WTC11 (cell line): ENCODE results near the gene DTX4. TPM values are rescaled to one million over a fixed set of nuclear protein-coding genes. Genes with fewer than 3 reads are reported as not detected.

Experiments
- ATAC-seq: fragments of 200-7000 bp; cut with Tn5 transposase; 2 replicates; pipeline ENCODE4 v1.10.0; 2021; ENCODE audit warnings: mild to moderate bottlenecking, moderate library complexity
- CTCF ChIA-PET: fragments of 300-600 bp; sonication (Branson Sonifier 250); formaldehyde crosslinking; loops from one replicate; lab custom pipeline; 2021; ENCODE audit warnings: antibody characterized with exemption; lab: Charles Lee
- POLR2A ChIA-PET: fragments of 350-600 bp; sonication (Branson Sonifier 250); formaldehyde crosslinking; loops from one replicate; lab custom pipeline; 2021; ENCODE audit warnings: antibody characterized with exemption; lab: Charles Lee
- DNase-seq: peaks from one replicate; pipeline ENCODE4 v3.0.0; 2021; ENCODE audit warnings: low spot score
- H3K27ac Mint-ChIP-seq: 2 replicates; pipeline ENCODE4 v1.8.0; 2021; ENCODE audit warnings: mixed read lengths
- H3K27me3 Mint-ChIP-seq: 2 replicates; pipeline ENCODE4 v1.8.0; 2021; ENCODE audit warnings: low read depth, mild to moderate bottlenecking, moderate library complexity, mixed read lengths
- H3K36me3 Mint-ChIP-seq: 2 replicates; pipeline ENCODE4 v1.8.0; 2021; ENCODE audit warnings: mixed read lengths
- H3K4me1 Mint-ChIP-seq: 2 replicates; pipeline ENCODE4 v1.8.0; 2022; ENCODE audit warnings: mixed read lengths
- H3K4me3 Mint-ChIP-seq: 2 replicates; pipeline ENCODE4 v1.8.0; 2021; ENCODE audit warnings: mild to moderate bottlenecking, moderate library complexity, mixed read lengths
- H3K9me3 Mint-ChIP-seq: 2 replicates; pipeline ENCODE4 v1.8.0; 2021; ENCODE audit warnings: mixed read lengths
- FOXJ3 ChIP-seq: sonication (generic); formaldehyde crosslinking; IDR thresholded peaks from 2 replicates; pipeline ENCODE4 v1.9.0; 2021; ENCODE audit warnings: missing genetic modification reagents, mild to moderate bottlenecking, borderline replicate concordance
- GABPB1 ChIP-seq: sonication (generic); formaldehyde crosslinking; IDR thresholded peaks from 2 replicates; pipeline ENCODE4 v1.8.1; 2023; ENCODE audit warnings: mild to moderate bottlenecking, missing genetic modification reagents
- GRHL2 ChIP-seq: fragments of 250-450 bp; sonication (Bioruptor Pico); IDR thresholded peaks from 2 replicates; pipeline ENCODE4 v1.8.0; 2022; ENCODE audit warnings: mild to moderate bottlenecking, moderate library complexity; ENCODE audit not compliant: insufficient replicate concordance, severe bottlenecking
- GTF2I ChIP-seq: fragments of 250-450 bp; sonication (Bioruptor Pico); conservative IDR thresholded peaks from 2 replicates; pipeline ENCODE4 v1.4.0; 2021; ENCODE audit warnings: mild to moderate bottlenecking
- JAZF1 ChIP-seq: fragments of 250-450 bp; sonication (Bioruptor Pico); IDR thresholded peaks from 2 replicates; pipeline ENCODE4 v1.9.0; 2021; ENCODE audit warnings: moderate library complexity, mild to moderate bottlenecking, inconsistent platforms
- JUN ChIP-seq: sonication (generic); formaldehyde crosslinking; IDR thresholded peaks from 2 replicates; pipeline ENCODE4 v1.8.0; 2023; ENCODE audit warnings: mild to moderate bottlenecking, missing genetic modification reagents
- KAT7 ChIP-seq: sonication (generic); formaldehyde crosslinking; IDR thresholded peaks from 2 replicates; pipeline ENCODE4 v1.8.1; 2023; ENCODE audit warnings: missing genetic modification reagents, mild to moderate bottlenecking, borderline replicate concordance
- NFYB ChIP-seq: sonication (generic); formaldehyde crosslinking; conservative IDR thresholded peaks from 2 replicates; pipeline ENCODE4 v1.8.0; 2022; ENCODE audit warnings: low read depth, missing genetic modification reagents
- RORB ChIP-seq: fragments of 250-450 bp; sonication (Bioruptor Pico); IDR thresholded peaks from 2 replicates; pipeline ENCODE4 v1.9.0; 2021; ENCODE audit warnings: mild to moderate bottlenecking
- SP1 ChIP-seq: sonication (generic); formaldehyde crosslinking; conservative IDR thresholded peaks from 2 replicates; pipeline ENCODE4 v1.8.1; 2022; ENCODE audit warnings: missing genetic modification reagents
- ZNF121 ChIP-seq: sonication (generic); formaldehyde crosslinking; IDR thresholded peaks from 2 replicates; pipeline ENCODE4 v1.8.0; 2023; ENCODE audit warnings: missing genetic modification reagents
- ZNF219 ChIP-seq: sonication (generic); formaldehyde crosslinking; IDR thresholded peaks from 2 replicates; pipeline ENCODE4 v1.8.0; 2023; ENCODE audit warnings: missing genetic modification reagents, mild to moderate bottlenecking, borderline replicate concordance
- ZNF317 ChIP-seq: sonication (generic); formaldehyde crosslinking; IDR thresholded peaks from 2 replicates; pipeline ENCODE4 v1.8.1; 2023; ENCODE audit warnings: low read depth, mild to moderate bottlenecking, moderate library complexity, missing genetic modification reagents, borderline replicate concordance
- total RNA-seq: library from RNA; stranded (reverse); gene quantifications from 3 replicates; pipeline ENCODE4 v1.2.3, GENCODE V29; 2021
- TF ChIP-seq, protein P1 (sequence below): fragments of 250-450 bp; sonication (Bioruptor Pico); IDR thresholded peaks from 2 replicates; pipeline ENCODE4 v2.1.2; 2022; ENCODE audit warnings: mild to moderate bottlenecking, moderate library complexity
- TF ChIP-seq, protein P2 (sequence below): sonication (generic); formaldehyde crosslinking; IDR thresholded peaks from 2 replicates; pipeline ENCODE4 v1.8.0; 2022; ENCODE audit warnings: mild to moderate bottlenecking, missing genetic modification reagents
- TF ChIP-seq, protein P3 (sequence below): sonication (generic); formaldehyde crosslinking; conservative IDR thresholded peaks from 2 replicates; pipeline ENCODE4 v1.8.1; 2022; ENCODE audit warnings: mild to moderate bottlenecking, missing genetic modification reagents
- TF ChIP-seq, protein P4 (sequence below): fragments of 250-450 bp; sonication (Bioruptor Pico); IDR thresholded peaks from 2 replicates; pipeline ENCODE4 v1.9.0; 2021; ENCODE audit warnings: mild to moderate bottlenecking
- TF ChIP-seq, protein P5 (sequence below): sonication (generic); formaldehyde crosslinking; IDR thresholded peaks from 2 replicates; pipeline ENCODE4 v1.8.0; 2022; ENCODE audit warnings: missing genetic modification reagents
- TF ChIP-seq, protein P6 (sequence below): sonication (generic); formaldehyde crosslinking; IDR thresholded peaks from 2 replicates; pipeline ENCODE4 v1.8.1; 2023; ENCODE audit warnings: mild to moderate bottlenecking, missing genetic modification reagents
- TF ChIP-seq, protein P7 (sequence below): sonication (generic); formaldehyde crosslinking; IDR thresholded peaks from 2 replicates; pipeline ENCODE4 v1.8.0; 2023; ENCODE audit warnings: mild to moderate bottlenecking, missing genetic modification reagents

Gene DTX4
- total RNA-seq, 1 experiment from 2014 or later: 15.5 TPM

DNA sequence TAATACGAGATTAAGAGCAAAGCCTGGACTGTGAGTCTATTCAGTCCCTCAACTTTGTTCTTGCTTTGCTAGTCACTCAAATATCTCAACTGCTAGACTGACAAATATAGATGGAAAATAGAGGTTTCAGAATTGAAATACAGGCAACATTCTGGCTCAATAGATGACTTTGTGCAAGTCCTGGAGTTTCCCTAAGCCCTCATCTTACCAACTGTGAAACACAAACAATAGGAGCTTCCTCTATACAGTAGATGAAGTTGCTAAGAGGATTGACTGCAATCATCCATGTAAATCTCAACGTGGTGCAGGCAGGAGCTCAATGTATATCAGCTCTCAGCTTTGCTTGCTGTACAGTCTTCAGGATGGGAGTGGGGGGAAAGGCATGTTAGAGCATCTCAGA is 47.0 kb downstream of the DTX4 start:
- no peaks in the 10 kb centered on the region for H3K4me1 Mint-ChIP-seq
- no peaks in the 10 kb centered on the region for H3K9me3 Mint-ChIP-seq
- H3K4me3 Mint-ChIP-seq: no peak overlapping the region
- no peaks in the 10 kb centered on the region for H3K36me3 Mint-ChIP-seq
- TF ChIP-seq, protein P1, sequence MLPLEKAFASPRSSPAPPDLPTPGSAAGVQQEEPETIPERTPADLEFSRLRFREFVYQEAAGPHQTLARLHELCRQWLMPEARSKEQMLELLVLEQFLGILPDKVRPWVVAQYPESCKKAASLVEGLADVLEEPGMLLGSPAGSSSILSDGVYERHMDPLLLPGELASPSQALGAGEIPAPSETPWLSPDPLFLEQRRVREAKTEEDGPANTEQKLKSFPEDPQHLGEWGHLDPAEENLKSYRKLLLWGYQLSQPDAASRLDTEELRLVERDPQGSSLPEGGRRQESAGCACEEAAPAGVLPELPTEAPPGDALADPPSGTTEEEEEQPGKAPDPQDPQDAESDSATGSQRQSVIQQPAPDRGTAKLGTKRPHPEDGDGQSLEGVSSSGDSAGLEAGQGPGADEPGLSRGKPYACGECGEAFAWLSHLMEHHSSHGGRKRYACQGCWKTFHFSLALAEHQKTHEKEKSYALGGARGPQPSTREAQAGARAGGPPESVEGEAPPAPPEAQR (CRISPR knock-in tag): no peak
- TF ChIP-seq GABPB1 (CRISPR knock-in tag): no peak
- no peak for TF ChIP-seq JAZF1 (CRISPR knock-in tag)
- TF ChIP-seq ZNF121 (CRISPR knock-in tag): no peak
- TF ChIP-seq ZNF219: no peak
- TF ChIP-seq, protein P2, sequence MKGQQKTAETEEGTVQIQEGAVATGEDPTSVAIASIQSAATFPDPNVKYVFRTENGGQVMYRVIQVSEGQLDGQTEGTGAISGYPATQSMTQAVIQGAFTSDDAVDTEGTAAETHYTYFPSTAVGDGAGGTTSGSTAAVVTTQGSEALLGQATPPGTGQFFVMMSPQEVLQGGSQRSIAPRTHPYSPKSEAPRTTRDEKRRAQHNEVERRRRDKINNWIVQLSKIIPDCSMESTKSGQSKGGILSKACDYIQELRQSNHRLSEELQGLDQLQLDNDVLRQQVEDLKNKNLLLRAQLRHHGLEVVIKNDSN (CRISPR knock-in tag): no peak
- no peak for TF ChIP-seq RORB
- TF ChIP-seq ZNF317 (CRISPR knock-in tag): no peak
- TF ChIP-seq JUN: no peak
- TF ChIP-seq, protein P3, sequence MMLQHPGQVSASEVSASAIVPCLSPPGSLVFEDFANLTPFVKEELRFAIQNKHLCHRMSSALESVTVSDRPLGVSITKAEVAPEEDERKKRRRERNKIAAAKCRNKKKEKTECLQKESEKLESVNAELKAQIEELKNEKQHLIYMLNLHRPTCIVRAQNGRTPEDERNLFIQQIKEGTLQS (CRISPR knock-in tag): no peak
- TF ChIP-seq GRHL2: no peak
- TF ChIP-seq, protein P4, sequence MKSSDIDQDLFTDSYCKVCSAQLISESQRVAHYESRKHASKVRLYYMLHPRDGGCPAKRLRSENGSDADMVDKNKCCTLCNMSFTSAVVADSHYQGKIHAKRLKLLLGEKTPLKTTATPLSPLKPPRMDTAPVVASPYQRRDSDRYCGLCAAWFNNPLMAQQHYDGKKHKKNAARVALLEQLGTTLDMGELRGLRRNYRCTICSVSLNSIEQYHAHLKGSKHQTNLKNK (CRISPR knock-in tag): no peak
- TF ChIP-seq, protein P5, sequence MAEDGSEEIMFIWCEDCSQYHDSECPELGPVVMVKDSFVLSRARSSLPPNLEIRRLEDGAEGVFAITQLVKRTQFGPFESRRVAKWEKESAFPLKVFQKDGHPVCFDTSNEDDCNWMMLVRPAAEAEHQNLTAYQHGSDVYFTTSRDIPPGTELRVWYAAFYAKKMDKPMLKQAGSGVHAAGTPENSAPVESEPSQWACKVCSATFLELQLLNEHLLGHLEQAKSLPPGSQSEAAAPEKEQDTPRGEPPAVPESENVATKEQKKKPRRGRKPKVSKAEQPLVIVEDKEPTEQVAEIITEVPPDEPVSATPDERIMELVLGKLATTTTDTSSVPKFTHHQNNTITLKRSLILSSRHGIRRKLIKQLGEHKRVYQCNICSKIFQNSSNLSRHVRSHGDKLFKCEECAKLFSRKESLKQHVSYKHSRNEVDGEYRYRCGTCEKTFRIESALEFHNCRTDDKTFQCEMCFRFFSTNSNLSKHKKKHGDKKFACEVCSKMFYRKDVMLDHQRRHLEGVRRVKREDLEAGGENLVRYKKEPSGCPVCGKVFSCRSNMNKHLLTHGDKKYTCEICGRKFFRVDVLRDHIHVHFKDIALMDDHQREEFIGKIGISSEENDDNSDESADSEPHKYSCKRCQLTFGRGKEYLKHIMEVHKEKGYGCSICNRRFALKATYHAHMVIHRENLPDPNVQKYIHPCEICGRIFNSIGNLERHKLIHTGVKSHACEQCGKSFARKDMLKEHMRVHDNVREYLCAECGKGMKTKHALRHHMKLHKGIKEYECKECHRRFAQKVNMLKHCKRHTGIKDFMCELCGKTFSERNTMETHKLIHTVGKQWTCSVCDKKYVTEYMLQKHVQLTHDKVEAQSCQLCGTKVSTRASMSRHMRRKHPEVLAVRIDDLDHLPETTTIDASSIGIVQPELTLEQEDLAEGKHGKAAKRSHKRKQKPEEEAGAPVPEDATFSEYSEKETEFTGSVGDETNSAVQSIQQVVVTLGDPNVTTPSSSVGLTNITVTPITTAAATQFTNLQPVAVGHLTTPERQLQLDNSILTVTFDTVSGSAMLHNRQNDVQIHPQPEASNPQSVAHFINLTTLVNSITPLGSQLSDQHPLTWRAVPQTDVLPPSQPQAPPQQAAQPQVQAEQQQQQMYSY: no peak
- TF ChIP-seq GTF2I: no peak
- TF ChIP-seq, protein P6, sequence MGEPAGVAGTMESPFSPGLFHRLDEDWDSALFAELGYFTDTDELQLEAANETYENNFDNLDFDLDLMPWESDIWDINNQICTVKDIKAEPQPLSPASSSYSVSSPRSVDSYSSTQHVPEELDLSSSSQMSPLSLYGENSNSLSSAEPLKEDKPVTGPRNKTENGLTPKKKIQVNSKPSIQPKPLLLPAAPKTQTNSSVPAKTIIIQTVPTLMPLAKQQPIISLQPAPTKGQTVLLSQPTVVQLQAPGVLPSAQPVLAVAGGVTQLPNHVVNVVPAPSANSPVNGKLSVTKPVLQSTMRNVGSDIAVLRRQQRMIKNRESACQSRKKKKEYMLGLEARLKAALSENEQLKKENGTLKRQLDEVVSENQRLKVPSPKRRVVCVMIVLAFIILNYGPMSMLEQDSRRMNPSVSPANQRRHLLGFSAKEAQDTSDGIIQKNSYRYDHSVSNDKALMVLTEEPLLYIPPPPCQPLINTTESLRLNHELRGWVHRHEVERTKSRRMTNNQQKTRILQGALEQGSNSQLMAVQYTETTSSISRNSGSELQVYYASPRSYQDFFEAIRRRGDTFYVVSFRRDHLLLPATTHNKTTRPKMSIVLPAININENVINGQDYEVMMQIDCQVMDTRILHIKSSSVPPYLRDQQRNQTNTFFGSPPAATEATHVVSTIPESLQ: no peak
- ChIA-PET CTCF (no interaction called here), POLR2A (no interaction called here)
- ATAC-seq (no peak), DNase-seq (no peak)
- H3K27me3 Mint-ChIP-seq: no peaks in the 10 kb centered on the region; the same call in 1 of the 2 replicates
- no peak overlapping the region for H3K27ac Mint-ChIP-seq

DNA sequence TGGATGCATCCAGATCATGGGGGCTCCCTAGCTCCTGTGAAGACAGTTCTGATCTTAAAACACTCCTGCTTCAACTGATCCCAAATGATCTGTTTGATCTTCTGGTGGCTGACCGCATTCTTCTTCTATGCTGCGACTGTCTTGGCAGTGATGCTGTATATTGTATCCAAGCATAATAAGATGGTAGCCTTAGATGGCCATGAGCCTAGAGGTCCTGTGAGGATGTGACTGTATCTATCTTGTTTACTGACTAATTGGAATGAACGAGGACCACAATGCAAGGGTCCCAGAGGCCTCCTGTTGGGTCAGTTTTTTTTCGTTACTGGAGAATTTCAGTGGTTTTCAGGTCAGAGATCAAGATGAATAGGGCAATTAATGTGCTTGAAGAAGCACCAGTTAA is 47.9 kb downstream of the DTX4 start:
- no peak for ATAC-seq
- no peaks in the 10 kb centered on the region; the same call in 1 of the 2 replicates for H3K27me3 Mint-ChIP-seq
- CTCF ChIA-PET: interaction anchor here (1.1 kb wide), 1 partner anchor 33 kb away, joined by 3 read pairs; no protein-coding TSS in a partner anchor

More for the DNA sequence above, 47.9 kb downstream of the DTX4 start:
- no peak for TF ChIP-seq FOXJ3
- no peak for TF ChIP-seq KAT7
- no peak for TF ChIP-seq GABPB1 (CRISPR knock-in tag)
- no peak for TF ChIP-seq NFYB (CRISPR knock-in tag)
- TF ChIP-seq, protein P7, sequence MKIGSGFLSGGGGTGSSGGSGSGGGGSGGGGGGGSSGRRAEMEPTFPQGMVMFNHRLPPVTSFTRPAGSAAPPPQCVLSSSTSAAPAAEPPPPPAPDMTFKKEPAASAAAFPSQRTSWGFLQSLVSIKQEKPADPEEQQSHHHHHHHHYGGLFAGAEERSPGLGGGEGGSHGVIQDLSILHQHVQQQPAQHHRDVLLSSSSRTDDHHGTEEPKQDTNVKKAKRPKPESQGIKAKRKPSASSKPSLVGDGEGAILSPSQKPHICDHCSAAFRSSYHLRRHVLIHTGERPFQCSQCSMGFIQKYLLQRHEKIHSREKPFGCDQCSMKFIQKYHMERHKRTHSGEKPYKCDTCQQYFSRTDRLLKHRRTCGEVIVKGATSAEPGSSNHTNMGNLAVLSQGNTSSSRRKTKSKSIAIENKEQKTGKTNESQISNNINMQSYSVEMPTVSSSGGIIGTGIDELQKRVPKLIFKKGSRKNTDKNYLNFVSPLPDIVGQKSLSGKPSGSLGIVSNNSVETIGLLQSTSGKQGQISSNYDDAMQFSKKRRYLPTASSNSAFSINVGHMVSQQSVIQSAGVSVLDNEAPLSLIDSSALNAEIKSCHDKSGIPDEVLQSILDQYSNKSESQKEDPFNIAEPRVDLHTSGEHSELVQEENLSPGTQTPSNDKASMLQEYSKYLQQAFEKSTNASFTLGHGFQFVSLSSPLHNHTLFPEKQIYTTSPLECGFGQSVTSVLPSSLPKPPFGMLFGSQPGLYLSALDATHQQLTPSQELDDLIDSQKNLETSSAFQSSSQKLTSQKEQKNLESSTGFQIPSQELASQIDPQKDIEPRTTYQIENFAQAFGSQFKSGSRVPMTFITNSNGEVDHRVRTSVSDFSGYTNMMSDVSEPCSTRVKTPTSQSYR: no peak
- no peak for TF ChIP-seq SP1 (CRISPR knock-in tag)
- Mint-ChIP-seq H3K9me3 (no peaks in the 10 kb centered on the region), H3K4me3 (no peak overlapping the region), H3K36me3 (no peaks in the 10 kb centered on the region), H3K4me1 (no peaks in the 10 kb centered on the region), H3K27ac (no peak overlapping the region)
- DNase-seq: no peak
- POLR2A ChIA-PET: no interaction called here
